CD4-positive, alpha-beta memory T cell (primary cell): ENCODE results near the gene SLC35F2. TPM values are rescaled to one million over a fixed set of nuclear protein-coding genes. Genes with fewer than 3 reads are reported as not detected.

Experiments
- CTCF ChIA-PET: fragments of 350-600 bp; sonication (Branson Sonifier 250); formaldehyde crosslinking; loops from one replicate; lab custom pipeline; 2021; ENCODE audit warnings: inconsistent platforms; ENCODE audit not compliant: partially characterized antibody; lab: Charles Lee
- POLR2A ChIA-PET: fragments of 350-600 bp; sonication (Branson Sonifier 250); formaldehyde crosslinking; loops from one replicate; lab custom pipeline; 2021; ENCODE audit not compliant: partially characterized antibody; lab: Charles Lee
- DNase-seq, 5 donors: peaks; one replicate each; pipeline versions ENCODE4 v3.0.0 to v3.0.0-alpha.2; 2020 to 2022; ENCODE audit warnings: mixed read lengths in 1 of 5
- H3K27ac ChIP-seq: one replicate; pipeline ENCODE4 v1.7.0; 2013; ENCODE audit warnings: low read depth, low read length
- H3K27me3 ChIP-seq: 2 replicates; pipeline ENCODE4 v1.7.0; 2013; ENCODE audit warnings: mild to moderate bottlenecking, low read length, moderate library complexity; ENCODE audit not compliant: insufficient read depth
- H3K36me3 ChIP-seq: 2 replicates; pipeline ENCODE4 v1.7.0; 2013; ENCODE audit warnings: mild to moderate bottlenecking, low read length, moderate library complexity; ENCODE audit not compliant: insufficient read depth
- H3K4me1 ChIP-seq: 2 replicates; pipeline ENCODE4 v1.7.0; 2013; ENCODE audit warnings: mild to moderate bottlenecking, low read length, moderate library complexity; ENCODE audit not compliant: insufficient read depth
- H3K4me3 ChIP-seq, 2 donors: one replicate each; pipeline ENCODE4 v1.7.0; 2013; ENCODE audit warnings: low read length in 2 of 2, mild to moderate bottlenecking in 1 of 2
- H3K9me3 ChIP-seq, 2 donors: one replicate each; pipeline ENCODE4 v1.7.0; 2013; ENCODE audit warnings: low read length in 2 of 2, control low read depth in 1 of 2; ENCODE audit not compliant: control insufficient read depth in 1 of 2
- H3K27ac Mint-ChIP-seq, 7 donors: one replicate each; pipeline ENCODE4 v1.8.0; 2020 to 2021; ENCODE audit warnings: mixed read lengths in 7 of 7, mild to moderate bottlenecking in 6 of 7, inconsistent platforms in 3 of 7, moderate library complexity in 3 of 7
- H3K27me3 Mint-ChIP-seq, 2 donors: one replicate each; pipeline ENCODE4 v1.8.0; 2020 to 2021; ENCODE audit warnings: mixed read lengths in 2 of 2
- H3K36me3 Mint-ChIP-seq, 2 donors: one replicate each; pipeline ENCODE4 v1.8.0; 2020 to 2021; ENCODE audit warnings: mixed read lengths in 2 of 2, inconsistent platforms in 1 of 2, mild to moderate bottlenecking in 1 of 2
- H3K4me1 Mint-ChIP-seq, 4 donors: one replicate each; pipeline ENCODE4 v1.8.0; 2020 to 2021; ENCODE audit warnings: mixed read lengths in 4 of 4, mild to moderate bottlenecking in 1 of 4
- H3K4me3 Mint-ChIP-seq, 8 donors: one replicate each; pipeline ENCODE4 v1.8.0; 2020 to 2021; ENCODE audit warnings: mixed read lengths in 8 of 8, mild to moderate bottlenecking in 7 of 8, moderate library complexity in 6 of 8, inconsistent platforms in 3 of 8
- H3K9me3 Mint-ChIP-seq, 8 donors: one replicate each; pipeline ENCODE4 v1.8.0; 2020 to 2021; ENCODE audit warnings: mixed read lengths in 8 of 8, mild to moderate bottlenecking in 5 of 8, inconsistent platforms in 3 of 8, moderate library complexity in 1 of 8
- intact Hi-C: fragments of 100-400 bp; cut with micrococcal nuclease; formaldehyde crosslinking; loops from one replicate; pipeline ENCODE4 v1.15.1; 2023
- polyA plus RNA-seq, 2 donors: library from polyadenylated mRNA; unstranded; fragments of 300-500 nt; fragmentation: Illumina TruSeq; gene quantifications; one replicate each; pipeline ENCODE4 v1.2.3, GENCODE V29; 2021
- total RNA-seq, 2 experiments: library from RNA; stranded (reverse); gene quantifications; one replicate each; pipeline ENCODE4 v1.2.3, GENCODE V29; 2021

Gene SLC35F2
- total and polyA plus RNA-seq, 4 experiments from 2014 or later, result 5.9 to 11.9 (median 7.2) TPM

- Mint-ChIP-seq H3K27ac (no peak overlapping the region), H3K27me3 (no peaks in the 10 kb centered on the region), H3K9me3 (no peaks in the 10 kb centered on the region), H3K36me3 (no peaks in the 10 kb centered on the region), H3K4me1 (peaks cover 0 to 5% (median 1%) of the 10 kb centered on the region in 4 donors), H3K4me3 (no peak overlapping the region)
- H3K27me3 ChIP-seq, result no peaks in the 10 kb centered on the region
- no peaks in the 10 kb centered on the region for H3K4me1 ChIP-seq
- ChIA-PET CTCF (interaction anchor here (0.6 to 1.1 kb wide), 3 partner anchors 26 to 250 kb away, joined by 3 read pairs; no protein-coding TSS in a partner anchor), POLR2A (no interaction called here)
- intact Hi-C loops, result no loop called here
- H3K9me3 ChIP-seq, result no peaks in the 10 kb centered on the region
- no peak for DNase-seq
- no peak overlapping the region for H3K4me3 ChIP-seq
- H3K36me3 ChIP-seq, result no peaks in the 10 kb centered on the region
- H3K27ac ChIP-seq, result no peak overlapping the region
These were observed 32.7 kb downstream of the SLC35F2 start for GRCh38 chr11:107825875-107826274.

GRCh38 chr11:107824668-107825369 lies 33.8 kb downstream of the SLC35F2 start:
- H3K27me3 Mint-ChIP-seq, result no peaks in the 10 kb centered on the region
- no peaks in the 10 kb centered on the region for H3K9me3 Mint-ChIP-seq
- Histone ChIP-seq H3K27ac (no peak overlapping the region), H3K4me1 (no peaks in the 10 kb centered on the region), H3K4me3 (no peak overlapping the region), H3K27me3 (no peaks in the 10 kb centered on the region), H3K9me3 (no peaks in the 10 kb centered on the region), H3K36me3 (no peaks in the 10 kb centered on the region)
- peaks cover 0 to 5% (median 1%) of the 10 kb centered on the region in 4 donors for H3K4me1 Mint-ChIP-seq
- no peaks in the 10 kb centered on the region for H3K36me3 Mint-ChIP-seq
- H3K4me3 Mint-ChIP-seq, result no peak overlapping the region
- H3K27ac Mint-ChIP-seq, result no peak overlapping the region
- no peak for DNase-seq
- intact Hi-C loops, result no loop called here
- ChIA-PET CTCF (interaction anchor here (1.1 kb wide), 1 partner anchor 74 kb away, joined by 3 read pairs; no protein-coding TSS in a partner anchor), POLR2A (no interaction called here)

DNA sequence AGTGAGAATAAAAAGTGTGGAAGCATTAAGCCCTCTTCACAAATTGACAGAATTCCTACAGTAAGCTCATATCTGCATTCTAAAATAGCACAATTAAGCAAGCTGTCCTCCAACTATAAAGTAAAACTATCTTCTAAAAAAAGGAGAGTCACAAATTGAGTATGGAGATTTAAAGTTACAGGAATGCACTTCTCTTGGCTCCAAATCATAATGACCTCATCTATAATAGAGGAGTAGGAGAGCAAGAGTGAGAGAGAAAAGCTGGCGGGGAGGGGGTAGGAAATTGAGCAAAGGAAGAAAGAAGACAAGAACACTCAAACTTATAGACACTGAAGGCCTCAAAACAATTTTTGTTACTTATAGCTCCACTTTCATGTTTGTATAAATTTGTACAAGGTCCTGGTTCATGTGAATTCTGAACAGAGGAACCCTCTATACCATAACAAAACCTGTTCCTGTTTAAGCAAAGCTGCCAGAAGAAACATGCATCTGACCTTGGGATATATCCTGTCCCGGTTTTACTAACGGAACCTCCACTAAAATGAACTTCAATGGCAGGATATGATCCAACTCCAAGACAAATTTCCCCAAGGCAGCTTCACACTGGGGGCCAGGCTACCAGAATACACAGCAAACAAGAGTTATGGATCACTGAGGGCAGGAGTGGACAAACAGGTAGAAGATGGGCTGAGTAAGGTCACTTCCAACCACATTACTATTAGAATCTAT lies 37.2 kb downstream of the SLC35F2 start:
- no peaks in the 10 kb centered on the region for H3K27me3 ChIP-seq
- ChIA-PET CTCF (interaction anchor here (0.9 kb wide), 1 partner anchor 9 kb away, joined by 3 read pairs; no protein-coding TSS in a partner anchor), POLR2A (no interaction called here)
- H3K27me3 Mint-ChIP-seq, result no peaks in the 10 kb centered on the region
- peak overlapping the region in 2 of 7 donors; percentile 46 to 68 for H3K27ac Mint-ChIP-seq
- H3K36me3 Mint-ChIP-seq, result peaks cover 2 to 4% of the 10 kb centered on the region in 2 donors
- H3K4me1 Mint-ChIP-seq, result peaks cover 0 to 9% (median 1%) of the 10 kb centered on the region in 4 donors
- H3K4me3 ChIP-seq, result no peak overlapping the region
- peaks cover 0 to 2% (median 0%) of the 10 kb centered on the region in 8 donors for H3K9me3 Mint-ChIP-seq
- no peak overlapping the region for H3K4me3 Mint-ChIP-seq
- no peaks in the 10 kb centered on the region for H3K36me3 ChIP-seq
- H3K4me1 ChIP-seq, result no peaks in the 10 kb centered on the region
- intact Hi-C loops, result no loop called here
- no peaks in the 10 kb centered on the region for H3K9me3 ChIP-seq
- no peak for DNase-seq
- no peak overlapping the region for H3K27ac ChIP-seq

GRCh38 chr11:107819361-107820014 lies 39.1 kb downstream of the SLC35F2 start:
- POLR2A ChIA-PET, result no interaction called here
- H3K36me3 ChIP-seq, result no peaks in the 10 kb centered on the region
- Mint-ChIP-seq H3K4me1 (peaks cover 0 to 9% (median 0%) of the 10 kb centered on the region in 4 donors), H3K9me3 (peaks cover 0 to 2% (median 0%) of the 10 kb centered on the region in 8 donors), H3K4me3 (no peak overlapping the region), H3K27me3 (no peaks in the 10 kb centered on the region), H3K36me3 (peaks cover 2 to 4% of the 10 kb centered on the region in 2 donors), H3K27ac (no peak overlapping the region)
- H3K4me1 ChIP-seq, result no peaks in the 10 kb centered on the region
- H3K27ac ChIP-seq, result no peak overlapping the region
- intact Hi-C loops, result no loop called here
- DNase-seq, result no peak
- CTCF ChIA-PET, result interaction anchor here (0.9 kb wide), 1 partner anchor 19 kb away, joined by 3 read pairs; no protein-coding TSS in a partner anchor
- H3K9me3 ChIP-seq, result no peaks in the 10 kb centered on the region
- H3K4me3 ChIP-seq, result no peak overlapping the region
- H3K27me3 ChIP-seq, result no peaks in the 10 kb centered on the region

DNA sequence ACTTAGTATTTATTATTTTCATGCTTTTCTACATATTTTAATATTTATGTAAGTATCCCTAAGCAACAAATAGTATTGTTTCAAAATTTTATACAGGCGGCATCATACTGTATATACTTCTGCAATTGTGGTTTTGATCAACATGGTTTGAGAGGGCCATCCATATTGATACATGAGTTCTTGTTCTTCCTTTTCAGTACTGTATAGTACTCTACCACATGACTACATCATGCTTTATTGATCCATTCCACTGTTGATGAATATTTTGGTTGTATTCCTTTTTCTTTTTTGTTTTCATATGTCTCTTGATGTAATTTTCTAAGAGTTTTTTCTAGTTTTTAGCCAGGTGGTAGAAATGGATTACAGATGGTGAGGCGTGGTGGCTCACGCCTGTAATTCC lies 40.1 kb downstream of the SLC35F2 start:
- no peaks in the 10 kb centered on the region for H3K9me3 ChIP-seq
- no peaks in the 10 kb centered on the region for H3K36me3 ChIP-seq
- no peak overlapping the region for H3K4me3 ChIP-seq
- intact Hi-C loops, result no loop called here
- DNase-seq, result no peak
- no peaks in the 10 kb centered on the region for H3K27me3 Mint-ChIP-seq
- no peak overlapping the region for H3K27ac Mint-ChIP-seq
- H3K27me3 ChIP-seq, result no peaks in the 10 kb centered on the region
- peaks cover 0 to 9% (median 0%) of the 10 kb centered on the region in 4 donors for H3K4me1 Mint-ChIP-seq
- peaks cover 4 to 6% of the 10 kb centered on the region in 2 donors for H3K36me3 Mint-ChIP-seq
- CTCF ChIA-PET, result interaction anchor here (0.7 kb wide), 1 partner anchor 8 kb away, joined by 3 read pairs; no protein-coding TSS in a partner anchor
- no peak overlapping the region for H3K4me3 Mint-ChIP-seq
- H3K4me1 ChIP-seq, result no peaks in the 10 kb centered on the region
- no peak overlapping the region for H3K27ac ChIP-seq
- H3K9me3 Mint-ChIP-seq, result peaks cover 0 to 2% (median 0%) of the 10 kb centered on the region in 8 donors
- POLR2A ChIA-PET, result no interaction called here

- Histone ChIP-seq H3K36me3 (no peaks in the 10 kb centered on the region), H3K4me1 (no peaks in the 10 kb centered on the region), H3K4me3 (no peak overlapping the region), H3K27ac (no peak overlapping the region), H3K9me3 (no peaks in the 10 kb centered on the region), H3K27me3 (no peaks in the 10 kb centered on the region)
- POLR2A ChIA-PET, result no interaction called here
- Mint-ChIP-seq H3K27me3 (no peaks in the 10 kb centered on the region), H3K27ac (no peak overlapping the region), H3K4me3 (no peak overlapping the region), H3K36me3 (peaks cover 11 to 16% of the 10 kb centered on the region in 2 donors), H3K4me1 (peaks cover 0 to 5% (median 0%) of the 10 kb centered on the region in 4 donors), H3K9me3 (peaks cover 0 to 2% (median 0%) of the 10 kb centered on the region in 8 donors)
- CTCF ChIA-PET, result no interaction called here
- intact Hi-C loops, result no loop called here
- no peak for DNase-seq
These were observed 42.6 kb downstream of the SLC35F2 start for GRCh38 chr11:107816028-107816427.

GRCh38 chr11:107810875-107811274 lies 47.7 kb downstream of the SLC35F2 start:
- H3K4me3 ChIP-seq, result no peak overlapping the region
- CTCF ChIA-PET, result no interaction called here
- no peaks in the 10 kb centered on the region for H3K9me3 ChIP-seq
- no peak for DNase-seq
- H3K36me3 ChIP-seq, result peaks cover 10% of the 10 kb centered on the region
- H3K36me3 Mint-ChIP-seq, result peaks cover 36 to 46% of the 10 kb centered on the region in 2 donors
- intact Hi-C loops, result no loop called here
- no peaks in the 10 kb centered on the region for H3K9me3 Mint-ChIP-seq
- no peaks in the 10 kb centered on the region for H3K4me1 ChIP-seq
- no peaks in the 10 kb centered on the region for H3K27me3 ChIP-seq
- POLR2A ChIA-PET, result no interaction called here
- H3K4me1 Mint-ChIP-seq, result no peaks in the 10 kb centered on the region
- no peak overlapping the region for H3K4me3 Mint-ChIP-seq
- no peak overlapping the region for H3K27ac ChIP-seq
- no peak overlapping the region for H3K27ac Mint-ChIP-seq
- no peaks in the 10 kb centered on the region for H3K27me3 Mint-ChIP-seq
